Mesothelial cell of epicardium (in vitro differentiated cells): ENCODE data around the gene EEA1. TPM values are rescaled to one million over a fixed set of nuclear protein-coding genes. Genes with fewer than 3 reads are reported as not detected.

Experiments
- DNase-seq, 2 experiments: peaks; one replicate each; pipeline ENCODE4 v3.0.0; 2021; ENCODE audit warnings: low spot score in 2 of 2; ENCODE audit not compliant: unreplicated experiment in 2 of 2
- H3K27ac Mint-ChIP-seq: 2 replicates; pipeline ENCODE4 v1.8.0; 2021; ENCODE audit warnings: mixed read lengths
- H3K27me3 Mint-ChIP-seq: 2 replicates; pipeline ENCODE4 v1.8.0; 2021; ENCODE audit warnings: low read depth, mixed read lengths
- H3K36me3 Mint-ChIP-seq: 2 replicates; pipeline ENCODE4 v1.8.0; 2021; ENCODE audit warnings: mixed read lengths
- H3K4me1 Mint-ChIP-seq: 2 replicates; pipeline ENCODE4 v1.8.0; 2021; ENCODE audit warnings: mixed read lengths
- H3K4me3 Mint-ChIP-seq: 2 replicates; pipeline ENCODE4 v1.8.0; 2021; ENCODE audit warnings: mild to moderate bottlenecking, moderate library complexity, mixed read lengths
- H3K9me3 Mint-ChIP-seq: 2 replicates; pipeline ENCODE4 v1.8.0; 2021; ENCODE audit warnings: mixed read lengths
- total RNA-seq: library from RNA; stranded (reverse); gene quantifications from 3 replicates; pipeline ENCODE4 v1.2.1, GENCODE V29; 2021
- TF ChIP-seq, protein P1 (sequence below): fragments of 200-600 bp; sonication (generic); IDR thresholded peaks from one replicate; pipeline ENCODE4 v1.5.0; 2021; ENCODE audit warnings: antibody characterized with exemption; ENCODE audit not compliant: unreplicated experiment

EEA1 gene
- total RNA-seq, 1 donor from 2014 or later, result 28.3 TPM

DNA sequence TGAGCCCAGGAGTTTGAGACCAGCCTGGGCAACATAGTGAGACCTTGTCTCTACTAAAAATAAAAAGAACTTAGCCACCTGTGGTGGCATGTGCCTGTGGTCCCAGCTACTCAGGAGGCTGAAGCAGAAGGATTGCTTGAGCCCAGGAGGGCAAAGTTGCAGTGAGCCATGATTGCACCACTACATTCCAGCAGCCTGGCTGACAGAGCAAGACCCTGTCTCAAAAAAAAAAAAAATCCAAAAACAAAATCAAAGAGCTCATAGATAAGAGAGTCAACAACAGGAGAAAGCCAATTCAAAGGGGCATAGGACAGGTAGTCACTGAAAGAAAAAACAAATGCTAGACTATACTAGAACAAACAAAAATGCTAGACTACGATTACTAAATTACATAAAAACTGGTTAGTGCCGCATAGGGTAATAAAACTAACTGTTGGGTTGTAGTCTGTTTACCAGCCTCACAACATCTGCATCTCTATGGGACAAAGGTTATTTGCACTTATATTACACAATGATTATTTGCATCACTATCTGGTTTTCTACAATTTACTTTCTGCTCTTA is 16.6 kb upstream of the EEA1 start:
- TF ChIP-seq, protein P1, sequence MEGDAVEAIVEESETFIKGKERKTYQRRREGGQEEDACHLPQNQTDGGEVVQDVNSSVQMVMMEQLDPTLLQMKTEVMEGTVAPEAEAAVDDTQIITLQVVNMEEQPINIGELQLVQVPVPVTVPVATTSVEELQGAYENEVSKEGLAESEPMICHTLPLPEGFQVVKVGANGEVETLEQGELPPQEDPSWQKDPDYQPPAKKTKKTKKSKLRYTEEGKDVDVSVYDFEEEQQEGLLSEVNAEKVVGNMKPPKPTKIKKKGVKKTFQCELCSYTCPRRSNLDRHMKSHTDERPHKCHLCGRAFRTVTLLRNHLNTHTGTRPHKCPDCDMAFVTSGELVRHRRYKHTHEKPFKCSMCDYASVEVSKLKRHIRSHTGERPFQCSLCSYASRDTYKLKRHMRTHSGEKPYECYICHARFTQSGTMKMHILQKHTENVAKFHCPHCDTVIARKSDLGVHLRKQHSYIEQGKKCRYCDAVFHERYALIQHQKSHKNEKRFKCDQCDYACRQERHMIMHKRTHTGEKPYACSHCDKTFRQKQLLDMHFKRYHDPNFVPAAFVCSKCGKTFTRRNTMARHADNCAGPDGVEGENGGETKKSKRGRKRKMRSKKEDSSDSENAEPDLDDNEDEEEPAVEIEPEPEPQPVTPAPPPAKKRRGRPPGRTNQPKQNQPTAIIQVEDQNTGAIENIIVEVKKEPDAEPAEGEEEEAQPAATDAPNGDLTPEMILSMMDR, result no peak
- Mint-ChIP-seq H3K27ac (no peak overlapping the region), H3K9me3 (peaks cover 6% of the 10 kb centered on the region), H3K4me1 (peaks cover 22% of the 10 kb centered on the region), H3K36me3 (no peaks in the 10 kb centered on the region), H3K27me3 (no peaks in the 10 kb centered on the region), H3K4me3 (no peak overlapping the region)
- DNase-seq, result no peak

DNA sequence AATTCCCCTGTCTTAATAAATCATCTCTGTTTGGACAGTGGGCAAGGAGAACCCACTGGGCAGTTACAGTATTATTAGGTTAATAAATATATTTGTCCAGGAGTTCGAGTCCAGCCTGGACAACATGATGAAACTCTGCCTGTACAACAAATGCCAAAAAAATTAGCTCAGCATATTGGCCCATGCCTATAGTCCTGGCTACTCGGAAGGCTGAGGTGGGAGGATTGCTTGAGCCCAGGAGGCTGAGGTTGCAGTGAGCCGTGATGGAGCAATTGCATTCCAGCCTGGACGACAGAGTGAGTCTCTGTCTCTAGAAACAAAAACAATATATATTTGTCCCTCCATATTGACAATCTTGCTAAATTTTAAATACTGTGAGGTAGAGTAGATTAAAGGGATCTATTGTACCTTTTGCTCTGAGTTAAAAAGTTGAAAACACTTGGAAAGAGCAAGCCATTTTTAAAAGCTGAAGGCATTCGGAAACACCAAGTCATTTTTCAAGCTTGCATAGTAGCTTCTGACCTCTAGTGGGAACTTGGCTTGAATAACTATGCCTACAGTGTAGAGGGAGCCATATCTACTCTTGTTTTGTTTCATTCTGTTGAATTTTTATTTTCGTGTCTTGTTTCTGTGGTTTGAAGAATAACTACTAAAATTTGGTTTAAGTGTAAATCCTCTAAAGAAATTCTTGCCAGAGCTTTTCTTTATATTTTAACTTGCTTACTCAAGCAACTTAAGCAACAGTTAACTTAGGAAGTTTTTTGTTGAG is 14.6 kb upstream of the EEA1 start:
- no peak for DNase-seq
- Mint-ChIP-seq H3K36me3 (no peaks in the 10 kb centered on the region), H3K4me1 (peaks cover 22% of the 10 kb centered on the region), H3K9me3 (peaks cover 6% of the 10 kb centered on the region), H3K4me3 (no peak overlapping the region), H3K27me3 (no peaks in the 10 kb centered on the region), H3K27ac (peak overlapping the region; percentile 67)
- TF ChIP-seq, protein P1, result no peak

DNA sequence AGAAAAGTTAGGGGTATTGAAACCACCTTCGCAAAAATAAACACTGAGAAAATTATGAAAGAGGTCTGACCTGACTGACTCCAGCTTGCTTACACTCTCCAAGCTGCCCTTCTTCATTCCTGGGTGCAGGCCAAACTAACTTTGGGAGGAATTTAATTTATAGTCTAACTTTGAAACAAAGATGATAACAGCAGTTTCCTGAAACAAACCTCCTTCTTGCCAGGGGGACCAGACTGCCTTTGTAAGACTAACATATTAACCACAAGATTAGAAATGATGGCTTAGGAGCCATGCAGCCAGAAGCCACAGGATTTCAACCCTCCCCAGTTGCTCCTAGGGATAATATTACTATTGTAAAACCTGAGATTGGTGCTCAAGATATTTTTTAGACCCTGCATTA is 13.8 kb upstream of the EEA1 start:
- H3K4me1 Mint-ChIP-seq, result peaks cover 22% of the 10 kb centered on the region
- H3K27ac Mint-ChIP-seq, result peak overlapping the region; percentile 67
- no peaks in the 10 kb centered on the region for H3K27me3 Mint-ChIP-seq
- no peaks in the 10 kb centered on the region for H3K36me3 Mint-ChIP-seq
- H3K9me3 Mint-ChIP-seq, result peaks cover 3% of the 10 kb centered on the region
- H3K4me3 Mint-ChIP-seq, result no peak overlapping the region
- DNase-seq, result no peak
- TF ChIP-seq, protein P1, result no peak

DNA sequence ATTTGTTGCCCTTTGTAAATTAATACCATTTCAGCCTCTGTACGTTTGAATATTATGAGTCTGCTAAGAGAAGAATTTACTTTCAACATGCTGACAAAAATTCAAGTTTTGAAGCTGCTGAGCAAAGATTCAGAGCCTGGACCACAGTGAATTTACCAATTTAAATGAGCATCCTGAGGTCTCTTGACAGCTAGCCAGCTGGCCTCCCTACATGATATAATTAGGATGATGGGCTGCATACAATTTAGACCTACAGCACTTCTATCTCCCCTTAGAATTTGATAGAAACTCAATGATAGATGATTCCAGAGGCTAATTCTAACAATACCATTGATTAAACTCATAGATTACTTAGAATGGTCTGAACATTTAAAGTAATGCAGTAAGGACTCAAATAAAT is 10.0 kb upstream of the EEA1 start:
- peaks cover 26% of the 10 kb centered on the region for H3K4me1 Mint-ChIP-seq
- TF ChIP-seq, protein P1, result no peak
- no peak overlapping the region for H3K27ac Mint-ChIP-seq
- H3K36me3 Mint-ChIP-seq, result no peaks in the 10 kb centered on the region
- H3K9me3 Mint-ChIP-seq, result no peaks in the 10 kb centered on the region
- no peaks in the 10 kb centered on the region for H3K27me3 Mint-ChIP-seq
- no peak for DNase-seq
- H3K4me3 Mint-ChIP-seq, result no peak overlapping the region

DNA sequence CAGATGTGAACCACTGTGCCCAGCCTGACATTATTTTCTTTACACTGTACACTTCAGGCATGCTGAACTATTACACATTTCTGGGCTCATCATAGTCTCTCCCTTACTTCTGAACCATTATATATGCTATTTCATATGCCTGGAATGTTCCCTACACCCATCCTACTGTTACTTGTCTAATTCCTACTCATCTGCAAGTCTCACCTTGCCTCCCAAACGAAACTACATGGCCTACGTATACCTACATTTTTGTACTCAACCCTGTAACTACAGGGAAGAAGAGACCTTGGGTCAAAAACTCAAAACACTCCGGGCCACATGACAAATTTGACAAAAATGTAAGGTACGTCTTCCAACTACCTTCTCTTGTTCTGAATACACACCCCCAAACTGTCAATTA is 9.5 kb upstream of the EEA1 start:
- TF ChIP-seq, protein P1, result no peak
- no peak for DNase-seq
- no peaks in the 10 kb centered on the region for H3K9me3 Mint-ChIP-seq
- no peak overlapping the region for H3K27ac Mint-ChIP-seq
- no peaks in the 10 kb centered on the region for H3K36me3 Mint-ChIP-seq
- no peak overlapping the region for H3K4me3 Mint-ChIP-seq
- no peaks in the 10 kb centered on the region for H3K27me3 Mint-ChIP-seq
- peaks cover 24% of the 10 kb centered on the region for H3K4me1 Mint-ChIP-seq
